Neural cell (in vitro differentiated cells): ENCODE data around the gene MIX23.

Experiments
- CTCF ChIP-seq: fragments of 450-650 bp; IDR thresholded peaks from 2 replicates; pipeline ENCODE4 v1.5.1; 2014; ENCODE audit warnings: antibody characterized with exemption, mild to moderate bottlenecking, moderate library complexity; ENCODE audit not compliant: poor library complexity, severe bottlenecking
- POLR2AphosphoS5 ChIP-seq: IDR thresholded peaks from 2 replicates; pipeline ENCODE4 v1.6.1; 2012

- no peak for TF ChIP-seq CTCF
- TF ChIP-seq POLR2AphosphoS5 = no peak
Observed at GRCh38 chr3:122396511-122396910, 13.5 kb upstream of the MIX23 start.
